Osteoblast (primary cell): ENCODE results near the gene PRKAR2B. TPM values are rescaled to one million over a fixed set of nuclear protein-coding genes. Genes with fewer than 3 reads are reported as not detected.
"Not testable (repeated sequence)": the region's sequence is repeated elsewhere in the genome, so short reads cannot be mapped to it uniquely, and the experiment has no call there.

ENCODE experiments used
- DNase-seq: peaks from one replicate; pipeline ENCODE4 v3.0.0; 2011; ENCODE audit warnings: low spot score, mixed read lengths; ENCODE audit not compliant: insufficient read length; ENCODE audit errors: missing footprints
- H2AFZ ChIP-seq: 2 replicates; pipeline ENCODE4 v1.6.0; 2011; ENCODE audit warnings: mild to moderate bottlenecking, low read length
- H3K27ac ChIP-seq: 2 replicates; pipeline ENCODE4 v1.5.1; 2011; ENCODE audit warnings: mild to moderate bottlenecking, low read depth, low read length, moderate library complexity
- H3K27me3 ChIP-seq: 2 replicates; pipeline ENCODE4 v1.6.0; 2012; ENCODE audit warnings: mild to moderate bottlenecking, control low read depth, inconsistent platforms, low read length, moderate library complexity; ENCODE audit not compliant: insufficient read depth
- H3K36me3 ChIP-seq: 2 replicates; pipeline ENCODE4 v1.5.1; 2011; ENCODE audit warnings: mild to moderate bottlenecking, low read length, control low read depth, moderate library complexity; ENCODE audit not compliant: insufficient read depth
- H3K4me1 ChIP-seq: 2 replicates; pipeline ENCODE4 v1.5.1; 2011; ENCODE audit warnings: mild to moderate bottlenecking, low read length, control low read depth, moderate library complexity; ENCODE audit not compliant: insufficient read depth
- H3K4me2 ChIP-seq: 2 replicates; pipeline ENCODE4 v1.6.0; 2011; ENCODE audit warnings: mild to moderate bottlenecking, low read length; ENCODE audit not compliant: insufficient read depth
- H3K4me3 ChIP-seq: fragments of 200-600 bp; sonication (generic); 3 replicates; pipeline ENCODE4 v1.5.1; 2012; ENCODE audit warnings: mild to moderate bottlenecking, low read length, inconsistent platforms; ENCODE audit not compliant: insufficient read depth
- H3K79me2 ChIP-seq: 2 replicates; pipeline ENCODE4 v1.6.0; 2012; ENCODE audit warnings: mild to moderate bottlenecking, low read length, control low read depth, inconsistent platforms; ENCODE audit not compliant: insufficient read depth
- H3K9me3 ChIP-seq: 2 replicates; pipeline ENCODE4 v1.5.1; 2011; ENCODE audit warnings: low read depth, low read length, control low read depth
- H4K20me1 ChIP-seq: 2 replicates; pipeline ENCODE4 v1.6.0; 2012; ENCODE audit warnings: mild to moderate bottlenecking, low read length, control low read depth; ENCODE audit not compliant: insufficient read depth
- CTCF ChIP-seq: IDR thresholded peaks from 2 replicates; pipeline ENCODE4 v1.5.1; 2011; ENCODE audit warnings: mild to moderate bottlenecking, low read depth, low read length, moderate library complexity; ENCODE audit errors: extremely low read depth
- total RNA-seq: library from RNA; depleted of rRNA; stranded (reverse); fragments of >200 nt; gene quantifications from 2 replicates; pipeline ENCODE4 v1.2.3, GENCODE V29; 2012

The PRKAR2B gene
- total RNA-seq, 1 donor: 2.5 TPM

DNA sequence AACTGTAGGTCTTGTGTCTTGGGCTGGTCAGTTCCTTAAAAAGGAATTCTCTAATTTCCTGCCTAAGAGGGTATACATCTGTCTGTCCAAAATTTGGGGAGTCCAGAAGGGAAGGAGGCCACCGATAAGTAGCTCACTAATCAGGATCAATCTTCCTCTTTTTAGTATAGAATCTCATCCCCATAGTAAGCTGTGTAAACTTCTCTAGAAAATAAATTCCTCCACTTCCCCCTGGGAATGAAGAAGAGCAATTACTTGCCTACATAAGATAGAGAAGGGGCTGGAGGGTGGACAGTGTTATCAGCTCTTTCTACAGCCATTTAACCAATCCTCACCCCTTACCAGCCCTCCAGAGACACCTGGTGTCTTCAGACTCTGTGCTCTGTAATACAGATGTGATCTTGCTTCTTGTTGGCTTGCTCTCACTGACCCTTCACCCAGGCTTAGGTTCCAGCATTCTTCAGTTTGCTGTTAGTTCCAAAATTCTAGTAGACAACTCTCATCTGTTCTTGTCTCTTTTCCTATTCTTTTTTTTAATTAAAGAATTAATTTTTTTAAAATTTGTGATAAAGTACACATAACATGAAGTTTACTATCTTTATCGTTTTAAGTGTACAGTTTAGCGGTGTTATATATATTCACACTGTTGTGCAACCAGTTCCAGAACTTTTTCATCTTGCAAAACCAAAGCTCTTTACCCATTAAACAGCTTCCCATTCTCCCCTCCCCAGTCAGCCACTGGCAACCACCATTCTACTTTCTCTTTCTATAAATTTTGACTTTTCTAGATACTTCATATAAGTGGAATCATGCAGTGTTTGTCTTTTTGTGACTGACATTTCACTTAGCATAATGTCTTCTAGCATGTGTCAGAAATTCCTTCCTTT, 6.5 kb upstream of the PRKAR2B start:
- Histone ChIP-seq H3K79me2 (no peaks in the 10 kb centered on the region), H3K4me3 (no peak overlapping the region), H3K4me2 (no peak overlapping the region), H2AFZ (no peak overlapping the region), H3K9me3 (no peaks in the 10 kb centered on the region), H3K27me3 (no peaks in the 10 kb centered on the region), H3K27ac (no peak overlapping the region), H3K36me3 (no peaks in the 10 kb centered on the region), H3K4me1 (peaks cover 5% of the 10 kb centered on the region), H4K20me1 (no peaks in the 10 kb centered on the region)
- TF ChIP-seq CTCF: no peak
- DNase-seq: no peak

DNA sequence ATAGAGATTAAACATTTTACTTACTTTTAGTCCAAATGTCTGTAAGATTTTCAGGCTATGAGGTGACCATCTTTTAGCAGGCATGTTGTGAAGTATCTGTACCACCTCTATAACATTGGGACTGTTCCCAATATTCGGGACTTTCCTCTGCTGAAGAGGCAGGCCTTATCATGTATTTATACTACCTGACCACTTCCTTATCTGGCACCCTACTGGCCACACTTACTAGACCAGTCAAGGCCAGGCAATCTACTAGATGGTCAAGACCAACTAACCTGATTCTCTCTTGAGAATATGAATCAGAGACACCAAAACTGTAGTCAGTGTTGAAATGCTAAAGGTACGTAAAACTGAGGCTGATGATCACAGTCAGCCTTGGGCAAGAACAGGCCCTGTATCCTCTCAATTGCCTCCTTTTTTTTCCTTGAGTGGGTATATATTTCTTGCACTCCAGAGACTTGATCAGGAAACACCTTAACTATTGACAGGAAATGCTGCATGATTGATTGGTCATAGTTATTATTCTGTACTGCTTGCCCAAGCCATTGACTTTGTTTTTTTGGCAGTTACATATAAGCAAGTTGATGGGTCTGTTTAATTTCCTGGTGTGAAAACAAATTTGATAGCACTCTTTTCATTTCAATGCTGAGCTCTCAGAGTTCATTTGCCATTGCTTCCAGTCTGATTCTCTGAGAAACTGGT, 5.2 kb upstream of the PRKAR2B start:
- no peaks in the 10 kb centered on the region for H3K9me3 ChIP-seq
- H3K4me3 ChIP-seq: no peak overlapping the region
- H3K36me3 ChIP-seq: no peaks in the 10 kb centered on the region
- H3K4me2 ChIP-seq: no peak overlapping the region
- no peaks in the 10 kb centered on the region for H3K79me2 ChIP-seq
- H2AFZ ChIP-seq: no peak overlapping the region
- no peak for TF ChIP-seq CTCF
- no peak overlapping the region for H3K27ac ChIP-seq
- peaks cover 7% of the 10 kb centered on the region for H3K4me1 ChIP-seq
- H3K27me3 ChIP-seq: no peaks in the 10 kb centered on the region
- no peak for DNase-seq
- H4K20me1 ChIP-seq: no peaks in the 10 kb centered on the region

- H3K79me2 ChIP-seq: no peaks in the 10 kb centered on the region
Observed at GRCh38 chr7:107041097-107041496, 3.4 kb upstream of the PRKAR2B start.

DNA sequence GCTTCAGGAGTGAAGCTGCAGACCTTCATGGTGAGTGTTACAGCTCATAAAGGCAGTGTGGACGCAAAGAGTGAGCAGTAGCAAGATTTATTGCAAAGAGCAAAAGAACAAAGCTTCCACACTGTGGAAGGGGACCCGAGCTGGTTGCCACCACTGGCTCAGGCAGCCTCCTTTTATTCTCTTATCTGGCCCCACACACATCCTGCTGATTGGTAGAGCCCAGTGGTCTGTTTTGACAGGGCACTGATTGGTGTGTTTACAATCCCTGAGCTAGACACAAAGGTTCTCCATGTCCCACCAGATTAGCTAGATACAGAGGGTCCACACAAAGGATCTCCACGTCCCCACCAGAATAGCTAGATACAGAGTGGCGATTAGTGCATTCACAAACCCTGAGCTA, 2.7 kb upstream of the PRKAR2B start:
- H3K27me3 ChIP-seq: peaks cover 16% of the 10 kb centered on the region
- H3K79me2 ChIP-seq, H2AFZ ChIP-seq, DNase-seq, H3K27ac ChIP-seq, H4K20me1 ChIP-seq, H3K9me3 ChIP-seq, H3K36me3 ChIP-seq, H3K4me2 ChIP-seq, H3K4me3 ChIP-seq: not testable (repeated sequence)
- H3K4me1 ChIP-seq: peaks cover 13% of the 10 kb centered on the region

More at GRCh38 chr7:107041097-107041496, 3.4 kb upstream of the PRKAR2B start:
- no peak for DNase-seq
- TF ChIP-seq CTCF: no peak
- H3K36me3 ChIP-seq: no peaks in the 10 kb centered on the region
- no peak overlapping the region for H2AFZ ChIP-seq
- H3K4me2 ChIP-seq: no peak overlapping the region
- H3K27ac ChIP-seq: no peak overlapping the region
- H3K27me3 ChIP-seq: peaks cover 10% of the 10 kb centered on the region
- H4K20me1 ChIP-seq: no peaks in the 10 kb centered on the region
- H3K4me3 ChIP-seq: no peak overlapping the region
- no peaks in the 10 kb centered on the region for H3K9me3 ChIP-seq
- H3K4me1 ChIP-seq: peaks cover 13% of the 10 kb centered on the region

- not testable (repeated sequence) for DNase-seq
Observed at GRCh38 chr7:107042326-107042910, 2.1 kb upstream of the PRKAR2B start.

More at GRCh38 chr7:107042326-107042910, 2.1 kb upstream of the PRKAR2B start:
- not testable (repeated sequence) for H2AFZ ChIP-seq, H3K27ac ChIP-seq, H4K20me1 ChIP-seq, H3K79me2 ChIP-seq, H3K4me2 ChIP-seq, H3K9me3 ChIP-seq, H3K4me3 ChIP-seq, H3K36me3 ChIP-seq
- H3K4me1 ChIP-seq: peaks cover 13% of the 10 kb centered on the region
- H3K27me3 ChIP-seq: peaks cover 23% of the 10 kb centered on the region
